ENCODE data around the gene DIS3L2. TPM values are rescaled to one million over a fixed set of nuclear protein-coding genes. Genes with fewer than 3 reads are reported as not detected.

DIS3L2 gene
- total and polyA plus RNA-seq, 2 experiments from 2014 or later, result 15.2 to 25.3 TPM

DNA sequence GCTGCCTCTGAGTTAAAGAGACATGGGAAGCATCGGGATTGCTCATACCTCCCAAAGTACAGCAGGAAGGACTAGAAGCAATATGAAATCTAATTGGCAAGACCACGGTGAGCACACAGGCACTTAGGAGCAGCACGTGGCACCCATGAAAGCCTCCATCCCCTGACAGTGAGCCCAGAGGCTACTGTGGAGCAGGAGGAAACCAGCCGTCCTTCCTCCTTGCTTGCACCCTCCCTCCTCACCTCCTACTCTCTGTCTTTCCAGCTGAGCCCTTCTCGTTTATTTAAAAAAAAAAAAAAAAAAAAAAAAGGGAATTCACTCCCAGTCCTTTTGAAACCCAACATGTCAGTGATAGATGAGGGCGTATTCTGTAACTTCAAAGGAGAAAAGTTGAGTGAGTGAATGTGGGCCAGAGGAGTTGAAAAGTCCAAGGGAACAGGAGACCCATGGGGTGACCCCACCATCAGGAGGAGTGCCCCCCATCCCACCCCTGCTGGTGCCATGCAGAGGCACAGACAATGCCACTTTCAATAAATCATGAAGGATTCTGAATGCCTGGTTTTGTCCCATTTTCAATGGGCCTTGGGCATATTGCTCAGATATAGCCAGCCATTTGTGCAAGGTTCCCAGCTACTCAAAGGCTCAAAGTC is 320.5 kb downstream of the DIS3L2 start:
- TF ChIP-seq POLR2AphosphoS5 (IDR thresholded peaks at IDR 0.05; ENCODE audit: low read depth) (no peak), ZNF114 (CRISPR knock-in tag; IDR thresholded peaks at IDR 0.05) (no peak), EZH2 (IDR thresholded peaks at IDR 0.05; ENCODE audit: low read depth, unreplicated experiment) (no peak), EZH2phosphoT487 (IDR thresholded peaks at IDR 0.05; ENCODE audit: unreplicated experiment) (no peak), STAT1 (IDR thresholded peaks at IDR 0.05; ENCODE audit: unreplicated experiment) (no peak), JUNB (IDR thresholded peaks at IDR 0.05; ENCODE audit: unreplicated experiment) (no peak), CREB1 (CRISPR knock-in tag; IDR thresholded peaks at IDR 0.05; ENCODE audit: low read depth) (no peak), NANOG (IDR thresholded peaks at IDR 0.05; ENCODE audit: borderline replicate concordance) (no peak), ZNF331 (CRISPR knock-in tag; IDR thresholded peaks at IDR 0.05; ENCODE audit: low read depth) (no peak)
- TF ChIP-seq, protein P1, sequence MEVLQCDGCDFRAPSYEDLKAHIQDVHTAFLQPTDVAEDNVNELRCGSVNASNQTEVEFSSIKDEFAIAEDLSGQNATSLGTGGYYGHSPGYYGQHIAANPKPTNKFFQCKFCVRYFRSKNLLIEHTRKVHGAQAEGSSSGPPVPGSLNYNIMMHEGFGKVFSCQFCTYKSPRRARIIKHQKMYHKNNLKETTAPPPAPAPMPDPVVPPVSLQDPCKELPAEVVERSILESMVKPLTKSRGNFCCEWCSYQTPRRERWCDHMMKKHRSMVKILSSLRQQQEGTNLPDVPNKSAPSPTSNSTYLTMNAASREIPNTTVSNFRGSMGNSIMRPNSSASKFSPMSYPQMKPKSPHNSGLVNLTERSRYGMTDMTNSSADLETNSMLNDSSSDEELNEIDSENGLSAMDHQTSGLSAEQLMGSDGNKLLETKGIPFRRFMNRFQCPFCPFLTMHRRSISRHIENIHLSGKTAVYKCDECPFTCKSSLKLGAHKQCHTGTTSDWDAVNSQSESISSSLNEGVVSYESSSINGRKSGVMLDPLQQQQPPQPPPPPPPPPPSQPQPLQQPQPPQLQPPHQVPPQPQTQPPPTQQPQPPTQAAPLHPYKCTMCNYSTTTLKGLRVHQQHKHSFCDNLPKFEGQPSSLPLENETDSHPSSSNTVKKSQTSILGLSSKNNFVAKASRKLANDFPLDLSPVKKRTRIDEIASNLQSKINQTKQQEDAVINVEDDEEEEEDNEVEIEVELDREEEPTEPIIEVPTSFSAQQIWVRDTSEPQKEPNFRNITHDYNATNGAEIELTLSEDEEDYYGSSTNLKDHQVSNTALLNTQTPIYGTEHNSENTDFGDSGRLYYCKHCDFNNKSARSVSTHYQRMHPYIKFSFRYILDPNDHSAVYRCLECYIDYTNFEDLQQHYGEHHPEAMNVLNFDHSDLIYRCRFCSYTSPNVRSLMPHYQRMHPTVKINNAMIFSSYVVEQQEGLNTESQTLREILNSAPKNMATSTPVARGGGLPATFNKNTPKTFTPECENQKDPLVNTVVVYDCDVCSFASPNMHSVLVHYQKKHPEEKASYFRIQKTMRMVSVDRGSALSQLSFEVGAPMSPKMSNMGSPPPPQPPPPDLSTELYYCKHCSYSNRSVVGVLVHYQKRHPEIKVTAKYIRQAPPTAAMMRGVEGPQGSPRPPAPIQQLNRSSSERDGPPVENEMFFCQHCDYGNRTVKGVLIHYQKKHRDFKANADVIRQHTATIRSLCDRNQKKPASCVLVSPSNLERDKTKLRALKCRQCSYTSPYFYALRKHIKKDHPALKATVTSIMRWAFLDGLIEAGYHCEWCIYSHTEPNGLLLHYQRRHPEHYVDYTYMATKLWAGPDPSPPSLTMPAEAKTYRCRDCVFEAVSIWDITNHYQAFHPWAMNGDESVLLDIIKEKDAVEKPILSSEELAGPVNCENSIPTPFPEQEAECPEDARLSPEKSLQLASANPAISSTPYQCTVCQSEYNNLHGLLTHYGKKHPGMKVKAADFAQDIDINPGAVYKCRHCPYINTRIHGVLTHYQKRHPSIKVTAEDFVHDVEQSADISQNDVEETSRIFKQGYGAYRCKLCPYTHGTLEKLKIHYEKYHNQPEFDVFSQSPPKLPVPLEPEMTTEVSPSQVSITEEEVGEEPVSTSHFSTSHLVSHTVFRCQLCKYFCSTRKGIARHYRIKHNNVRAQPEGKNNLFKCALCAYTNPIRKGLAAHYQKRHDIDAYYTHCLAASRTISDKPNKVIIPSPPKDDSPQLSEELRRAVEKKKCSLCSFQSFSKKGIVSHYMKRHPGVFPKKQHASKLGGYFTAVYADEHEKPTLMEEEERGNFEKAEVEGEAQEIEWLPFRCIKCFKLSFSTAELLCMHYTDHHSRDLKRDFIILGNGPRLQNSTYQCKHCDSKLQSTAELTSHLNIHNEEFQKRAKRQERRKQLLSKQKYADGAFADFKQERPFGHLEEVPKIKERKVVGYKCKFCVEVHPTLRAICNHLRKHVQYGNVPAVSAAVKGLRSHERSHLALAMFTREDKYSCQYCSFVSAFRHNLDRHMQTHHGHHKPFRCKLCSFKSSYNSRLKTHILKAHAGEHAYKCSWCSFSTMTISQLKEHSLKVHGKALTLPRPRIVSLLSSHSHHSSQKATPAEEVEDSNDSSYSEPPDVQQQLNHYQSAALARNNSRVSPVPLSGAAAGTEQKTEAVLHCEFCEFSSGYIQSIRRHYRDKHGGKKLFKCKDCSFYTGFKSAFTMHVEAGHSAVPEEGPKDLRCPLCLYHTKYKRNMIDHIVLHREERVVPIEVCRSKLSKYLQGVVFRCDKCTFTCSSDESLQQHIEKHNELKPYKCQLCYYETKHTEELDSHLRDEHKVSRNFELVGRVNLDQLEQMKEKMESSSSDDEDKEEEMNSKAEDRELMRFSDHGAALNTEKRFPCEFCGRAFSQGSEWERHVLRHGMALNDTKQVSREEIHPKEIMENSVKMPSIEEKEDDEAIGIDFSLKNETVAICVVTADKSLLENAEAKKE (CRISPR knock-in tag; IDR thresholded peaks at IDR 0.05), result no peak
- TF ChIP-seq, protein P2, sequence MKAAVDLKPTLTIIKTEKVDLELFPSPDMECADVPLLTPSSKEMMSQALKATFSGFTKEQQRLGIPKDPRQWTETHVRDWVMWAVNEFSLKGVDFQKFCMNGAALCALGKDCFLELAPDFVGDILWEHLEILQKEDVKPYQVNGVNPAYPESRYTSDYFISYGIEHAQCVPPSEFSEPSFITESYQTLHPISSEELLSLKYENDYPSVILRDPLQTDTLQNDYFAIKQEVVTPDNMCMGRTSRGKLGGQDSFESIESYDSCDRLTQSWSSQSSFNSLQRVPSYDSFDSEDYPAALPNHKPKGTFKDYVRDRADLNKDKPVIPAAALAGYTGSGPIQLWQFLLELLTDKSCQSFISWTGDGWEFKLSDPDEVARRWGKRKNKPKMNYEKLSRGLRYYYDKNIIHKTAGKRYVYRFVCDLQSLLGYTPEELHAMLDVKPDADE (IDR thresholded peaks at IDR 0.05), result no peak
- TF ChIP-seq, protein P3, sequence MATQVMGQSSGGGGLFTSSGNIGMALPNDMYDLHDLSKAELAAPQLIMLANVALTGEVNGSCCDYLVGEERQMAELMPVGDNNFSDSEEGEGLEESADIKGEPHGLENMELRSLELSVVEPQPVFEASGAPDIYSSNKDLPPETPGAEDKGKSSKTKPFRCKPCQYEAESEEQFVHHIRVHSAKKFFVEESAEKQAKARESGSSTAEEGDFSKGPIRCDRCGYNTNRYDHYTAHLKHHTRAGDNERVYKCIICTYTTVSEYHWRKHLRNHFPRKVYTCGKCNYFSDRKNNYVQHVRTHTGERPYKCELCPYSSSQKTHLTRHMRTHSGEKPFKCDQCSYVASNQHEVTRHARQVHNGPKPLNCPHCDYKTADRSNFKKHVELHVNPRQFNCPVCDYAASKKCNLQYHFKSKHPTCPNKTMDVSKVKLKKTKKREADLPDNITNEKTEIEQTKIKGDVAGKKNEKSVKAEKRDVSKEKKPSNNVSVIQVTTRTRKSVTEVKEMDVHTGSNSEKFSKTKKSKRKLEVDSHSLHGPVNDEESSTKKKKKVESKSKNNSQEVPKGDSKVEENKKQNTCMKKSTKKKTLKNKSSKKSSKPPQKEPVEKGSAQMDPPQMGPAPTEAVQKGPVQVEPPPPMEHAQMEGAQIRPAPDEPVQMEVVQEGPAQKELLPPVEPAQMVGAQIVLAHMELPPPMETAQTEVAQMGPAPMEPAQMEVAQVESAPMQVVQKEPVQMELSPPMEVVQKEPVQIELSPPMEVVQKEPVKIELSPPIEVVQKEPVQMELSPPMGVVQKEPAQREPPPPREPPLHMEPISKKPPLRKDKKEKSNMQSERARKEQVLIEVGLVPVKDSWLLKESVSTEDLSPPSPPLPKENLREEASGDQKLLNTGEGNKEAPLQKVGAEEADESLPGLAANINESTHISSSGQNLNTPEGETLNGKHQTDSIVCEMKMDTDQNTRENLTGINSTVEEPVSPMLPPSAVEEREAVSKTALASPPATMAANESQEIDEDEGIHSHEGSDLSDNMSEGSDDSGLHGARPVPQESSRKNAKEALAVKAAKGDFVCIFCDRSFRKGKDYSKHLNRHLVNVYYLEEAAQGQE (IDR thresholded peaks at IDR 0.05; ENCODE audit: unreplicated experiment), result no peak
- TF ChIP-seq, protein P4, sequence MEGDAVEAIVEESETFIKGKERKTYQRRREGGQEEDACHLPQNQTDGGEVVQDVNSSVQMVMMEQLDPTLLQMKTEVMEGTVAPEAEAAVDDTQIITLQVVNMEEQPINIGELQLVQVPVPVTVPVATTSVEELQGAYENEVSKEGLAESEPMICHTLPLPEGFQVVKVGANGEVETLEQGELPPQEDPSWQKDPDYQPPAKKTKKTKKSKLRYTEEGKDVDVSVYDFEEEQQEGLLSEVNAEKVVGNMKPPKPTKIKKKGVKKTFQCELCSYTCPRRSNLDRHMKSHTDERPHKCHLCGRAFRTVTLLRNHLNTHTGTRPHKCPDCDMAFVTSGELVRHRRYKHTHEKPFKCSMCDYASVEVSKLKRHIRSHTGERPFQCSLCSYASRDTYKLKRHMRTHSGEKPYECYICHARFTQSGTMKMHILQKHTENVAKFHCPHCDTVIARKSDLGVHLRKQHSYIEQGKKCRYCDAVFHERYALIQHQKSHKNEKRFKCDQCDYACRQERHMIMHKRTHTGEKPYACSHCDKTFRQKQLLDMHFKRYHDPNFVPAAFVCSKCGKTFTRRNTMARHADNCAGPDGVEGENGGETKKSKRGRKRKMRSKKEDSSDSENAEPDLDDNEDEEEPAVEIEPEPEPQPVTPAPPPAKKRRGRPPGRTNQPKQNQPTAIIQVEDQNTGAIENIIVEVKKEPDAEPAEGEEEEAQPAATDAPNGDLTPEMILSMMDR (conservative IDR thresholded peaks at IDR 0.05; ENCODE audit: low read depth in 2 of 2), result no peak
- DNase-seq (ENCODE audit: low spot score), result no peak

More for the DNA sequence above, 320.5 kb downstream of the DIS3L2 start:
- Histone ChIP-seq H3K36me3 (ENCODE audit: insufficient read depth) (no peaks in the 10 kb centered on the region), H4K20me1 (replicated peaks; ENCODE audit: insufficient read depth) (no peaks in the 10 kb centered on the region), H3K4me2 (no peak overlapping the region), H3K79me2 (replicated peaks; ENCODE audit: insufficient read depth) (no peaks in the 10 kb centered on the region), H3K4me1 (ENCODE audit: insufficient read depth) (peaks cover 6% of the 10 kb centered on the region), H3K9me2 (ENCODE audit: insufficient read depth) (no peaks in the 10 kb centered on the region), H2AFZ (no peak overlapping the region), H3F3A (replicated peaks; ENCODE audit: low read depth) (no peaks in the 10 kb centered on the region), H3K4me3 (no peak overlapping the region), H3K27ac (ENCODE audit: low read depth) (no peak overlapping the region), H3K27me3 (ENCODE audit: insufficient read depth) (no peaks in the 10 kb centered on the region)
- no peak for ATAC-seq
- peaks cover 3% of the 10 kb centered on the region; the same call in 1 of the 3 replicates for H3K36me3 Mint-ChIP-seq (ENCODE audit: low read depth)
- H3K4me3 Mint-ChIP-seq, result no peak overlapping the region
- 0 out of 3 replicates have a peak, but pooled peaks cover 3% of the 10 kb centered on the region for H3K9me3 Mint-ChIP-seq
- no peaks in the 10 kb centered on the region for H3K27me3 Mint-ChIP-seq (ENCODE audit: insufficient read depth, low read depth, poor library complexity)
- H3K4me1 Mint-ChIP-seq, result peaks cover 2% of the 10 kb centered on the region
- H3K27ac Mint-ChIP-seq, result no peak overlapping the region
